ENCODE results near the gene EFNA3.
"Not testable (repeated sequence)": the region's sequence is repeated elsewhere in the genome, so short reads cannot be mapped to it uniquely, and the experiment has no call there.

EFNA3 gene

GRCh38 chr1:155110826-155111225 lies 32.2 kb downstream of the EFNA3 start:
- DNase-seq (ENCODE audit: low spot score): no peak

- no peak for DNase-seq (ENCODE audit: low spot score)
Observed at GRCh38 chr1:155113450-155113980, 34.9 kb downstream of the EFNA3 start.

- no peak for DNase-seq (ENCODE audit: low spot score)
Observed at GRCh38 chr1:155116113-155116764, 37.6 kb downstream of the EFNA3 start.

- no peak for DNase-seq (ENCODE audit: low spot score)
Observed at GRCh38 chr1:155117610-155118009, 39.0 kb downstream of the EFNA3 start.

- not testable (repeated sequence) for DNase-seq (ENCODE audit: low spot score)
Observed at GRCh38 chr1:155118090-155118489, 39.5 kb downstream of the EFNA3 start.

- no peak for DNase-seq (ENCODE audit: low spot score)
Observed at GRCh38 chr1:155120253-155120652, 41.6 kb downstream of the EFNA3 start.

- no peak for DNase-seq (ENCODE audit: low spot score)
Observed at GRCh38 chr1:155121249-155121648, 42.6 kb downstream of the EFNA3 start.

GRCh38 chr1:155122308-155122707 lies 43.7 kb downstream of the EFNA3 start:
- DNase-seq (ENCODE audit: low spot score): no peak

- no peak for DNase-seq (ENCODE audit: low spot score)
Observed at GRCh38 chr1:155123801-155124200, 45.2 kb downstream of the EFNA3 start.

- DNase-seq (ENCODE audit: low spot score): no peak
Observed at GRCh38 chr1:155124503-155125463, 46.1 kb downstream of the EFNA3 start.

- no peak for DNase-seq (ENCODE audit: low spot score)
Observed at GRCh38 chr1:155125511-155125945, 46.9 kb downstream of the EFNA3 start.

- peak; percentile 79 for DNase-seq (ENCODE audit: low spot score)
Observed at GRCh38 chr1:155125946-155126555, 47.4 kb downstream of the EFNA3 start.

- no peak for DNase-seq (ENCODE audit: low spot score)
Observed at GRCh38 chr1:155126556-155127104, 48.0 kb downstream of the EFNA3 start.

- DNase-seq (ENCODE audit: low spot score): no peak
Observed at GRCh38 chr1:155127105-155127966, 48.7 kb downstream of the EFNA3 start, which contains the start of gene EFNA1. Gene EFNA1 (plus strand): TSS chr1:155127876. CDS start chr1:155127978, 102 bp downstream.

- DNase-seq (ENCODE audit: low spot score): no peak
Observed at GRCh38 chr1:155127967-155128754, 49.5 kb downstream of the EFNA3 start.

GRCh38 chr1:155128755-155129473 lies 50.3 kb downstream of the EFNA3 start:
- no peak for DNase-seq (ENCODE audit: low spot score)

- DNase-seq (ENCODE audit: low spot score): no peak
Observed at GRCh38 chr1:155130272-155131006, 51.8 kb downstream of the EFNA3 start.

GRCh38 chr1:155131285-155131684 lies 52.6 kb downstream of the EFNA3 start:
- no peak for DNase-seq (ENCODE audit: low spot score)

- DNase-seq (ENCODE audit: low spot score): no peak
Observed at GRCh38 chr1:155131856-155132255, 53.2 kb downstream of the EFNA3 start.

Data from left forelimb (tissue), 1 donor.